Dermis microvascular lymphatic vessel endothelial cell (primary cell): ENCODE results near the gene SLC9A7. TPM values are rescaled to one million over a fixed set of nuclear protein-coding genes. Genes with fewer than 3 reads are reported as not detected.
A peak's percentile ranks its signal among the peaks of the same experiment; 100 is the strongest.

Source experiments
- DNase-seq, 2 donors: peaks; one replicate each; pipeline versions ENCODE4 v3.0.0 to v3.0.0-alpha.2; 2010; ENCODE audit warnings: low read depth in 2 of 2
- total RNA-seq: library from RNA; depleted of rRNA; stranded (reverse); fragments of >200 nt; gene quantifications from 2 replicates; pipeline ENCODE4 v1.2.1, GENCODE V29; 2014

Gene SLC9A7
- total RNA-seq, 1 donor from 2014 or later, result 9.0 TPM

- peak in 1 of 2 donors; percentile 50 for DNase-seq
Observed at GRCh38 chrX:46574774-46575381, 184.0 kb downstream of the SLC9A7 start.

- DNase-seq, result peak in 1 of 2 donors; percentile 49
Observed at GRCh38 chrX:46573892-46574773, 184.8 kb downstream of the SLC9A7 start.

GRCh38 chrX:46573331-46573891 lies 185.5 kb downstream of the SLC9A7 start, which contains the start of gene CHST7:
TSS of gene CHST7 (plus strand) at chrX:46573765. CDS start at chrX:46573932, 167 bp downstream.
- DNase-seq, result peak; percentile 59 to 80

- DNase-seq, result no peak
Observed at GRCh38 chrX:46572340-46572936, 186.5 kb downstream of the SLC9A7 start.

- DNase-seq, result no peak
Observed at GRCh38 chrX:46571423-46572339, 187.2 kb downstream of the SLC9A7 start.

- DNase-seq, result no peak
Observed at GRCh38 chrX:46569621-46570020, 189.3 kb downstream of the SLC9A7 start.

GRCh38 chrX:46567388-46567787 lies 191.5 kb downstream of the SLC9A7 start:
- DNase-seq, result no peak

- no peak for DNase-seq
Observed at GRCh38 chrX:46561824-46562657, 196.9 kb downstream of the SLC9A7 start.

- no peak for DNase-seq
Observed at GRCh38 chrX:46559062-46559461, 199.9 kb downstream of the SLC9A7 start.

- DNase-seq, result peak in 1 of 2 donors; percentile 25
Observed at GRCh38 chrX:46554942-46555341, 204.0 kb downstream of the SLC9A7 start.

GRCh38 chrX:46553935-46554334 lies 205.0 kb downstream of the SLC9A7 start:
- no peak for DNase-seq

- no peak for DNase-seq
Observed at GRCh38 chrX:46551494-46552128, 207.3 kb downstream of the SLC9A7 start.

GRCh38 chrX:46549914-46550313 lies 209.0 kb downstream of the SLC9A7 start:
- DNase-seq, result no peak

Other genes starting within 250 kb of the SLC9A7 start
- gene ZNF674, start 213.7 kb downstream of the SLC9A7 start, total RNA-seq, result 3.1 and 4.6 TPM in 2 replicates
- gene CHST7, start 185.4 kb downstream of the SLC9A7 start, total RNA-seq, result 31.1 and 61.7 TPM in 2 replicates
- gene RP2, start 77.9 kb upstream of the SLC9A7 start, total RNA-seq, result 24.3 and 25.5 TPM in 2 replicates
- gene JADE3, start 153.3 kb upstream of the SLC9A7 start, total RNA-seq, result 8.5 and 12.8 TPM in 2 replicates